GM18517 (cell line): ENCODE measurements around the gene CEACAM4.
"Not testable (repeated sequence)": the region's sequence is repeated elsewhere in the genome, so short reads cannot be mapped to it uniquely, and the experiment has no call there.

Experiments used
- ATAC-seq: cut with Tn5 transposase; IDR thresholded peaks from one replicate; pipeline ENCODE4 v1.9.1; 2021; ENCODE audit warnings: mild to moderate bottlenecking, moderate library complexity; ENCODE audit not compliant: unreplicated experiment

CEACAM4 gene

GRCh38 chr19:41586064-41586463, 40.8 kb downstream of the CEACAM4 start:
- ATAC-seq: no peak

- no peak for ATAC-seq
Measured at GRCh38 chr19:41584931-41585330, 41.9 kb downstream of the CEACAM4 start.

- ATAC-seq: no peak
Measured at GRCh38 chr19:41584260-41584810, 42.5 kb downstream of the CEACAM4 start.

- ATAC-seq: not testable (repeated sequence)
Measured at GRCh38 chr19:41582577-41583182, 44.2 kb downstream of the CEACAM4 start.

- not testable (repeated sequence) for ATAC-seq
Measured at GRCh38 chr19:41581068-41581467, 45.8 kb downstream of the CEACAM4 start.

GRCh38 chr19:41578886-41579285, 48.0 kb downstream of the CEACAM4 start:
- no peak for ATAC-seq

- ATAC-seq: no peak
Measured at GRCh38 chr19:41577833-41578232, 49.0 kb downstream of the CEACAM4 start.

GRCh38 chr19:41577144-41577830, 49.6 kb downstream of the CEACAM4 start:
- no peak for ATAC-seq

GRCh38 chr19:41575998-41576397, 50.9 kb downstream of the CEACAM4 start, which contains the start of gene CEACAM21:
CEACAM21 (plus strand) TSS chr19:41576166; CDS start chr19:41576275, 109 bp downstream.
- ATAC-seq: no peak

GRCh38 chr19:41570639-41571112, 56.2 kb downstream of the CEACAM4 start:
- ATAC-seq: no peak

- ATAC-seq: no peak
Measured at GRCh38 chr19:41570179-41570578, 56.7 kb downstream of the CEACAM4 start.

GRCh38 chr19:41569481-41570150, 57.3 kb downstream of the CEACAM4 start:
- no peak for ATAC-seq
